ENCODE data around the gene AGAP9. TPM values are rescaled to one million over a fixed set of nuclear protein-coding genes. Genes with fewer than 3 reads are reported as not detected.
"Not testable (repeated sequence)": the region's sequence is repeated elsewhere in the genome, so short reads cannot be mapped to it uniquely, and the experiment has no call there.

AGAP9 gene
- total and polyA plus RNA-seq, 9 of the 15 experiments (the other 6 are each of a cell fraction or from before 2014, with no cell fraction given): 0.37 to 11.7 (median 5.8) TPM

DNA sequence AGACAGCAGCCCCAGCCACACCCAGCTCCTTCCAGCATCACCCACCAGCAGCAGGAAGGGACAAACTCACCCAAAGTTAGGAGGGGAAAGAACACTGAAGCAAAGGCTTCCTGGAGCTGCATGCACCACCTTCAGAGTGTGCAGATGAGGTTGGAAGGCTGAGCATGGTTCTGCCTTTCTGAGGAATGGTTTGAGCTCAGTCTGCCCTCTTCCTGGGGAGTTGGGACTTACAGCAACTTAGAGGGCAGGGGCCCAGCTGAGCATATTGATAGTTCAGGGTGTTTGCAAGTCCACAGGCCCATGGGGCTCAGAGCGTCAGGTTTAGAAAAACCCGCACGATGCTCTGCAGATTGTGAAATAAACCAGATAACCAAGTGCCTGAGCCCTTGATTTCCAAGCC, 43.3 kb downstream of the AGAP9 start:
- H4K20me1 ChIP-seq (replicated peaks; ENCODE audit: control insufficient read depth, insufficient read depth, low read length); FAIRE-seq; DNase-seq (ENCODE audit: extremely low read depth in 1 of 4, low spot score in 3 of 4); H3K79me2 ChIP-seq (ENCODE audit: control insufficient read depth, insufficient read depth, low read length); H3K4me3 ChIP-seq; POLR2A ChIA-PET; H3K27me3 ChIP-seq (ENCODE audit: control insufficient read depth in 2 of 2, insufficient read depth in 2 of 2, low read length in 2 of 2); CTCF ChIA-PET (ENCODE audit: low intra/inter-chr PET ratio); H3K9ac ChIP-seq (ENCODE audit: insufficient read depth in 1 of 2, low read depth in 2 of 2, low read length in 2 of 2); BruUV-seq (replicated peaks); H3K4me2 ChIP-seq (ENCODE audit: insufficient read depth, low read length); H3K9me3 ChIP-seq (replicated peaks; ENCODE audit: control insufficient read depth, insufficient read depth, low read depth, low read length); H3K9me1 ChIP-seq (ENCODE audit: control insufficient read depth, insufficient read depth, low read length); intact Hi-C loops (cut with micrococcal nuclease); H3K27ac ChIP-seq (ENCODE audit: extremely low read depth, low read depth, low read length); H3K4me1 ChIP-seq (replicated peaks in 1 of 2; ENCODE audit: control insufficient read depth in 2 of 2, insufficient read depth in 2 of 2, low read length in 2 of 2); H3K36me3 ChIP-seq (ENCODE audit: control insufficient read depth, insufficient read depth, low read length); H2AFZ ChIP-seq (ENCODE audit: low read depth, low read length): not testable (repeated sequence)
- ATAC-seq: peak; percentile 50
- no CpG with 5 or more reads among the region's 3 CpGs for WGBS (ENCODE audit: insufficient coverage, low coverage, missing lambda C conversion rate)
- in situ Hi-C loops (cut with MboI): loop anchor here (10.0 kb wide), 1 partner anchor 515 kb away; the partner anchor contains the start of gene FAM25C

DNA sequence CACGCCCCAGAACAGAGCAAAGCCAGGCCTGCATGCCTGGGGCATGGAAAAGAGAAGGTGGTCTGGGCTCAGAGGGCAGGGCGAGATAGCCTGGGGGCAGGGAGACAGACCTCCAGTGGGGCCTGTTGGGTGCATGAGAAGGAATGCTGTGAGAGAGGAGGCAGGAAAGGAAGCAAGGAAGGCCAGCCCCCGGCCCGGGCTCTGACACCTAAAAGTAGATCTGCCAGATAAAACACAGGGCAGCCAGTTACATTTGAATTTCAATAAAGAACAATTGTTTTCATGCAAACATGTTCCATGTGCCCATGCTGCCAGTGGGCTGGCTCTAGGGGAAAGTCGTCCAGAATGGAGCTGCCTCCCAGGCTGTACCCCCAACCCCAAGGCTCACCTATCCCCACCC, 45.3 kb downstream of the AGAP9 start:
- H3K36me3 ChIP-seq (ENCODE audit: control insufficient read depth, insufficient read depth, low read length); ATAC-seq; in situ Hi-C loops (cut with MboI); H3K4me1 ChIP-seq (replicated peaks in 1 of 2; ENCODE audit: control insufficient read depth in 2 of 2, insufficient read depth in 2 of 2, low read length in 2 of 2); H3K27ac ChIP-seq (ENCODE audit: extremely low read depth, low read depth, low read length); FAIRE-seq; H3K27me3 ChIP-seq (ENCODE audit: control insufficient read depth in 2 of 2, insufficient read depth in 2 of 2, low read length in 2 of 2); H3K4me3 ChIP-seq; H4K20me1 ChIP-seq (replicated peaks; ENCODE audit: control insufficient read depth, insufficient read depth, low read length); H3K9ac ChIP-seq (ENCODE audit: insufficient read depth in 1 of 2, low read depth in 2 of 2, low read length in 2 of 2); intact Hi-C loops (cut with micrococcal nuclease); POLR2A ChIA-PET; H3K79me2 ChIP-seq (ENCODE audit: control insufficient read depth, insufficient read depth, low read length); H2AFZ ChIP-seq (ENCODE audit: low read depth, low read length); H3K9me3 ChIP-seq (replicated peaks; ENCODE audit: control insufficient read depth, insufficient read depth, low read depth, low read length); H3K9me1 ChIP-seq (ENCODE audit: control insufficient read depth, insufficient read depth, low read length); CTCF ChIA-PET (ENCODE audit: low intra/inter-chr PET ratio); BruUV-seq (replicated peaks); H3K4me2 ChIP-seq (ENCODE audit: insufficient read depth, low read length); DNase-seq (ENCODE audit: extremely low read depth in 1 of 4, low spot score in 3 of 4): not testable (repeated sequence)
- 7% methylated on average over 3 of the region's 5 CpGs for WGBS (ENCODE audit: insufficient coverage, low coverage, missing lambda C conversion rate)

DNA sequence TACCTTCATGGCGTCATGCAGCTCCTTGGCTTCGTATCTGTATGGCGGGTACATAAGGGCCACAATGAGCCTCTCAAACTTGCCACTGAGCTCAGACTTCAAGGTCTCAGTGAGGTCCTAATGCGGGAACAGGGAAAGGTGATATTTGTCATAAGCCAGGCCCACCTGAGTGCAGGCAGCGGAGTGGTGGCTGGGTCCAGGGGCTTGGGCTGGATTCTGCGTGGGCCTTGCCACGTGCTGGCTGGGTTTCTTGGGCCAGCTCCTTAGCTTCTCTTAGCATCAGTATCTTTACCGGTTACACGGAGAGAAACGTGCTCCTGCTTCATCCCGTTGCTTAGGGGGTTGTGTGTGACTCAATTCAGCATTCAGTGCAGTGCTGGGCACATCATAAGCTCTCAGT, 46.4 kb downstream of the AGAP9 start:
- H3K36me3 ChIP-seq (ENCODE audit: control insufficient read depth, insufficient read depth, low read length); H3K4me2 ChIP-seq (ENCODE audit: insufficient read depth, low read length); H3K4me1 ChIP-seq (replicated peaks in 1 of 2; ENCODE audit: control insufficient read depth in 2 of 2, insufficient read depth in 2 of 2, low read length in 2 of 2); H4K20me1 ChIP-seq (replicated peaks; ENCODE audit: control insufficient read depth, insufficient read depth, low read length); H3K4me3 ChIP-seq; POLR2A ChIA-PET; DNase-seq (ENCODE audit: extremely low read depth in 1 of 4, low spot score in 3 of 4); H3K79me2 ChIP-seq (ENCODE audit: control insufficient read depth, insufficient read depth, low read length); BruUV-seq (replicated peaks); H2AFZ ChIP-seq (ENCODE audit: low read depth, low read length); FAIRE-seq; H3K9me1 ChIP-seq (ENCODE audit: control insufficient read depth, insufficient read depth, low read length); ATAC-seq; H3K9ac ChIP-seq (ENCODE audit: insufficient read depth in 1 of 2, low read depth in 2 of 2, low read length in 2 of 2); in situ Hi-C loops (cut with MboI); H3K27me3 ChIP-seq (ENCODE audit: control insufficient read depth in 2 of 2, insufficient read depth in 2 of 2, low read length in 2 of 2); H3K9me3 ChIP-seq (replicated peaks; ENCODE audit: control insufficient read depth, insufficient read depth, low read depth, low read length); CTCF ChIA-PET (ENCODE audit: low intra/inter-chr PET ratio); H3K27ac ChIP-seq (ENCODE audit: extremely low read depth, low read depth, low read length); intact Hi-C loops (cut with micrococcal nuclease): not testable (repeated sequence)
- WGBS (ENCODE audit: insufficient coverage, low coverage, missing lambda C conversion rate): 18% methylated on average over 5 of the region's 11 CpGs

DNA sequence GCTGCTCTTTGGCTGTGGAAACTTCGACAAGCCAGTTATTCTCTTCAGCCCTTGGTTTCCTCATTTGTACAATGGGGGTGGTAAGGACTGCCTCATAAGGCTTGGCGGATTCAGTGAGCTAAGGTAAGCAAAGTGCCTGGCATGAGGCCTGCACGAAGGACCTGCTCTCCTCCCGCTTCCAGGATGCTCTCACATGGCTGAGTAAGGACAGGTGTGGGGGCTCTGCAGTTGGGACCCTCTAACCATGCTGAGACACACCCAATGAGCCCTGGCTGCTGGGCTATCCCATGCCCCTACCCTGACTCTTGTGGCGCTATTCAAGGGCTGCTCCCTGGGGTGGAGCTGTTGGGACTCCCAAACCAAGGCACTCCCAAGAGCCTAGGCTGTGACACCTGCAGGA, 48.3 kb downstream of the AGAP9 start:
- FAIRE-seq; H3K4me2 ChIP-seq (ENCODE audit: insufficient read depth, low read length); BruUV-seq (replicated peaks); CTCF ChIA-PET (ENCODE audit: low intra/inter-chr PET ratio); H3K79me2 ChIP-seq (ENCODE audit: control insufficient read depth, insufficient read depth, low read length); H3K4me1 ChIP-seq (replicated peaks in 1 of 2; ENCODE audit: control insufficient read depth in 2 of 2, insufficient read depth in 2 of 2, low read length in 2 of 2); in situ Hi-C loops (cut with MboI); DNase-seq (ENCODE audit: extremely low read depth in 1 of 4, low spot score in 3 of 4); H3K36me3 ChIP-seq (ENCODE audit: control insufficient read depth, insufficient read depth, low read length); H4K20me1 ChIP-seq (replicated peaks; ENCODE audit: control insufficient read depth, insufficient read depth, low read length); H3K9me1 ChIP-seq (ENCODE audit: control insufficient read depth, insufficient read depth, low read length); H3K4me3 ChIP-seq; POLR2A ChIA-PET; H3K27ac ChIP-seq (ENCODE audit: extremely low read depth, low read depth, low read length); H3K9ac ChIP-seq (ENCODE audit: insufficient read depth in 1 of 2, low read depth in 2 of 2, low read length in 2 of 2); intact Hi-C loops (cut with micrococcal nuclease); H3K9me3 ChIP-seq (replicated peaks; ENCODE audit: control insufficient read depth, insufficient read depth, low read depth, low read length); H2AFZ ChIP-seq (ENCODE audit: low read depth, low read length); H3K27me3 ChIP-seq (ENCODE audit: control insufficient read depth in 2 of 2, insufficient read depth in 2 of 2, low read length in 2 of 2); ATAC-seq: not testable (repeated sequence)
- WGBS (ENCODE audit: insufficient coverage, low coverage, missing lambda C conversion rate): 7% methylated on average over 4 of the region's 5 CpGs

Measured in K562 (cell line).